GM12878 (cell line): ENCODE data around the gene SERINC1.

ENCODE experiments used
- CHD2 ChIP-seq: IDR thresholded peaks from 2 replicates; pipeline ENCODE4 v1.6.1; 2011; ENCODE audit warnings: low read depth, low read length, improper control_type of control experiment, borderline replicate concordance
- ESRRA ChIP-seq: IDR thresholded peaks from 2 replicates; pipeline ENCODE4 v1.6.1; 2012; ENCODE audit warnings: mild to moderate bottlenecking, low read length, improper control_type of control experiment
- KAT2A ChIP-seq: conservative IDR thresholded peaks from 2 replicates; pipeline ENCODE4 v1.6.1; 2011; ENCODE audit warnings: low read depth, low read length; ENCODE audit not compliant: control insufficient read depth
- NRF1 ChIP-seq: conservative IDR thresholded peaks from 2 replicates; pipeline ENCODE4 v1.6.1; 2011; ENCODE audit warnings: mild to moderate bottlenecking, low read depth, low read length, improper control_type of control experiment
- POLR2AphosphoS5 ChIP-seq: IDR thresholded peaks from 2 replicates; pipeline ENCODE4 v1.6.1; 2011; ENCODE audit warnings: mild to moderate bottlenecking, low read length, inconsistent platforms
- RCOR1 ChIP-seq: conservative IDR thresholded peaks from 2 replicates; pipeline ENCODE4 v1.6.1; 2012; ENCODE audit warnings: low read depth, low read length, improper control_type of control experiment
- SP1 ChIP-seq: IDR thresholded peaks from one replicate; pipeline ENCODE4 v1.6.1; 2011; ENCODE audit warnings: low read depth, low read length
- ZZZ3 ChIP-seq: IDR thresholded peaks from 2 replicates; pipeline ENCODE4 v1.6.1; 2011; ENCODE audit warnings: low read depth; ENCODE audit not compliant: control insufficient read depth, insufficient read length
- TF ChIP-seq, protein P1 (sequence below), 3 experiments: IDR thresholded peaks in 2 of 3; conservative IDR thresholded peaks in 1 of 3; 2 replicates each; pipeline ENCODE4 v1.5.1; 2011; ENCODE audit warnings: low read depth in 3 of 3, low read length in 3 of 3, mild to moderate bottlenecking in 3 of 3, control low read depth in 2 of 3, moderate library complexity in 2 of 3, inconsistent platforms in 1 of 3, mixed read lengths in 1 of 3; ENCODE audit not compliant: control insufficient read depth in 2 of 3, insufficient read depth in 1 of 3; ENCODE audit errors: extremely low read depth in 1 of 3

- TF ChIP-seq, protein P1, sequence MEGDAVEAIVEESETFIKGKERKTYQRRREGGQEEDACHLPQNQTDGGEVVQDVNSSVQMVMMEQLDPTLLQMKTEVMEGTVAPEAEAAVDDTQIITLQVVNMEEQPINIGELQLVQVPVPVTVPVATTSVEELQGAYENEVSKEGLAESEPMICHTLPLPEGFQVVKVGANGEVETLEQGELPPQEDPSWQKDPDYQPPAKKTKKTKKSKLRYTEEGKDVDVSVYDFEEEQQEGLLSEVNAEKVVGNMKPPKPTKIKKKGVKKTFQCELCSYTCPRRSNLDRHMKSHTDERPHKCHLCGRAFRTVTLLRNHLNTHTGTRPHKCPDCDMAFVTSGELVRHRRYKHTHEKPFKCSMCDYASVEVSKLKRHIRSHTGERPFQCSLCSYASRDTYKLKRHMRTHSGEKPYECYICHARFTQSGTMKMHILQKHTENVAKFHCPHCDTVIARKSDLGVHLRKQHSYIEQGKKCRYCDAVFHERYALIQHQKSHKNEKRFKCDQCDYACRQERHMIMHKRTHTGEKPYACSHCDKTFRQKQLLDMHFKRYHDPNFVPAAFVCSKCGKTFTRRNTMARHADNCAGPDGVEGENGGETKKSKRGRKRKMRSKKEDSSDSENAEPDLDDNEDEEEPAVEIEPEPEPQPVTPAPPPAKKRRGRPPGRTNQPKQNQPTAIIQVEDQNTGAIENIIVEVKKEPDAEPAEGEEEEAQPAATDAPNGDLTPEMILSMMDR (IDR thresholded peaks at IDR 0.05 in 2 of 3, conservative IDR thresholded peaks at IDR 0.05 in 1 of 3; ENCODE audit: control insufficient read depth in 2 of 3, extremely low read depth in 1 of 3, insufficient read depth in 1 of 3, low read depth in 3 of 3, low read length in 3 of 3): no peak
- TF ChIP-seq SP1: no peak
- no peak for TF ChIP-seq POLR2AphosphoS5
- TF ChIP-seq ZZZ3: no peak
- no peak for TF ChIP-seq RCOR1
- TF ChIP-seq KAT2A: no peak
- TF ChIP-seq ESRRA: no peak
- TF ChIP-seq NRF1: no peak
- no peak for TF ChIP-seq CHD2
Observed at GRCh38 chr6:122459240-122459639, 12.4 kb downstream of the SERINC1 start.
